Left ventricle myocardium inferior (tissue), 1 donor: Measurements from ENCODE around the gene PCDHB10. TPM values are rescaled to one million over a fixed set of nuclear protein-coding genes. Genes with fewer than 3 reads are reported as not detected.
"Not testable (repeated sequence)": the region's sequence is repeated elsewhere in the genome, so short reads cannot be mapped to it uniquely, and the experiment has no call there.

ENCODE experiments used
- DNase-seq: peaks from one replicate; pipeline ENCODE4 v3.0.0-alpha.2; 2020
- H3K27ac ChIP-seq: fragments of 200-600 bp; replicated peaks from 2 replicates; pipeline ENCODE4 v1.8.0; 2021
- H3K27me3 ChIP-seq: fragments of 200-600 bp; 2 replicates; pipeline ENCODE4 v1.8.0; 2021; ENCODE audit warnings: low read depth
- H3K36me3 ChIP-seq: fragments of 200-600 bp; 2 replicates; pipeline ENCODE4 v1.8.0; 2021
- H3K4me1 ChIP-seq: fragments of 200-600 bp; 2 replicates; pipeline ENCODE4 v1.8.0; 2021
- H3K4me3 ChIP-seq: fragments of 200-600 bp; 2 replicates; pipeline ENCODE4 v1.8.0; 2021; ENCODE audit warnings: mild to moderate bottlenecking, moderate library complexity
- H3K9me3 ChIP-seq: fragments of 200-600 bp; replicated peaks from 2 replicates; pipeline ENCODE4 v1.8.0; 2021
- CTCF ChIP-seq: fragments of 200-600 bp; IDR thresholded peaks from 2 replicates; pipeline ENCODE4 v1.8.0; 2021; ENCODE audit warnings: antibody characterized with exemption, mild to moderate bottlenecking, borderline replicate concordance
- intact Hi-C: fragments of 100-400 bp; cut with micrococcal nuclease; formaldehyde crosslinking; loops from one replicate; pipeline ENCODE4 v1.11.0; 2022
- total RNA-seq: library from RNA; stranded (reverse); fragmentation: NEBNext Ultra II Directional; extraction: Animal tissue kit (Norgen Biotek cat#: 25700); gene quantifications from one replicate; pipeline ENCODE4 v1.2.1, GENCODE V29; 2021
- donor health status: DM: no; HTN: yes; CAD: no; lungs with severe emphysema.

The PCDHB10 gene
- total RNA-seq, 1 donor from 2014 or later: 0.63 TPM

GRCh38 chr5:141155540-141156374 is 36.4 kb upstream of the PCDHB10 start:
- peaks cover 86% of the 10 kb centered on the region for H3K27me3 ChIP-seq
- H3K27ac ChIP-seq: no peak overlapping the region
- H3K9me3 ChIP-seq: peaks cover 86% of the 10 kb centered on the region
- intact Hi-C loops: no loop called here
- no peaks in the 10 kb centered on the region for H3K4me1 ChIP-seq
- TF ChIP-seq CTCF: peak; percentile 14
- no peak for DNase-seq
- H3K4me3 ChIP-seq: peak overlapping the region; percentile 19
- H3K36me3 ChIP-seq: no peaks in the 10 kb centered on the region

- H3K36me3 ChIP-seq, H3K4me3 ChIP-seq, DNase-seq, H3K4me1 ChIP-seq, intact Hi-C loops, H3K27ac ChIP-seq: not testable (repeated sequence)
- Histone ChIP-seq H3K27me3 (peaks cover 70% of the 10 kb centered on the region), H3K9me3 (peaks cover 80% of the 10 kb centered on the region)
Measured at GRCh38 chr5:141157356-141157755, 34.8 kb upstream of the PCDHB10 start.

GRCh38 chr5:141157901-141158300 is 34.3 kb upstream of the PCDHB10 start:
- peaks cover 64% of the 10 kb centered on the region for H3K27me3 ChIP-seq
- H3K4me3 ChIP-seq, H3K36me3 ChIP-seq, H3K27ac ChIP-seq, DNase-seq, intact Hi-C loops, H3K4me1 ChIP-seq: not testable (repeated sequence)
- peaks cover 80% of the 10 kb centered on the region for H3K9me3 ChIP-seq

GRCh38 chr5:141172381-141173204 is 19.6 kb upstream of the PCDHB10 start, which contains the start of gene PCDHB7:
Gene PCDHB7, plus strand, starts transcription at chr5:141172644. Its CDS starts 192 bp downstream, at chr5:141172836.
- no peak for DNase-seq
- Histone ChIP-seq H3K27me3 (peaks cover 76% of the 10 kb centered on the region), H3K4me3 (peak within 1 kb of the TSS; percentile 46), H3K27ac (no peak within 1 kb of the TSS), H3K4me1 (no peaks in the 10 kb centered on the region), H3K36me3 (peaks cover 8% of the 10 kb centered on the region), H3K9me3 (peaks cover 58% of the 10 kb centered on the region)
- peak; percentile 56 for TF ChIP-seq CTCF
- intact Hi-C loops: no loop called here

- H3K27me3 ChIP-seq: peaks cover 77% of the 10 kb centered on the region
- peaks cover 72% of the 10 kb centered on the region for H3K9me3 ChIP-seq
- H3K4me3 ChIP-seq, H3K27ac ChIP-seq, intact Hi-C loops, DNase-seq, H3K36me3 ChIP-seq, H3K4me1 ChIP-seq: not testable (repeated sequence)
Measured at GRCh38 chr5:141174291-141175104, 17.7 kb upstream of the PCDHB10 start.

GRCh38 chr5:141175933-141176332 is 16.2 kb upstream of the PCDHB10 start:
- Histone ChIP-seq H3K36me3 (peaks cover 8% of the 10 kb centered on the region), H3K27ac (no peak overlapping the region), H3K4me3 (no peak overlapping the region), H3K27me3 (peaks cover 78% of the 10 kb centered on the region), H3K4me1 (no peaks in the 10 kb centered on the region), H3K9me3 (peaks cover 85% of the 10 kb centered on the region)
- no peak for DNase-seq
- intact Hi-C loops: no loop called here
- no peak for TF ChIP-seq CTCF
